Activated CD8-positive, alpha-beta T cell treated with anti-CD3 and anti-CD28 coated beads for 36 hours (primary cell): ENCODE measurements around the gene DNM3. TPM values are rescaled to one million over a fixed set of nuclear protein-coding genes. Genes with fewer than 3 reads are reported as not detected.

ENCODE experiments used
- ATAC-seq: fragments of 200-7000 bp; cut with Tn5 transposase; one replicate; pipeline ENCODE4 v1.10.0; 2021; ENCODE audit warnings: mild to moderate bottlenecking, moderate library complexity
- CTCF ChIA-PET: fragments of 350-600 bp; sonication (Branson Sonifier 250); formaldehyde crosslinking; loops from one replicate; lab custom pipeline; 2021; ENCODE audit warnings: antibody characterized with exemption; lab: Charles Lee
- POLR2A ChIA-PET: fragments of 350-600 bp; sonication (Branson Sonifier 250); formaldehyde crosslinking; loops from one replicate; lab custom pipeline; 2021; ENCODE audit warnings: antibody characterized with exemption; lab: Charles Lee
- DNase-seq: peaks from one replicate; pipeline ENCODE4 v3.0.0-alpha.2; 2020
- H3K27ac Mint-ChIP-seq: one replicate; pipeline ENCODE4 v1.8.0; 2021; ENCODE audit warnings: mild to moderate bottlenecking, mixed read lengths
- H3K27me3 Mint-ChIP-seq: one replicate; pipeline ENCODE4 v1.8.0; 2021; ENCODE audit warnings: mixed read lengths
- H3K36me3 Mint-ChIP-seq: one replicate; pipeline ENCODE4 v1.8.0; 2021; ENCODE audit warnings: low read depth, mixed read lengths
- H3K4me1 Mint-ChIP-seq: one replicate; pipeline ENCODE4 v1.8.0; 2021; ENCODE audit warnings: low read depth, mixed read lengths
- H3K4me3 Mint-ChIP-seq: one replicate; pipeline ENCODE4 v1.8.0; 2021; ENCODE audit warnings: mild to moderate bottlenecking, moderate library complexity, mixed read lengths
- H3K9me3 Mint-ChIP-seq: one replicate; pipeline ENCODE4 v1.8.0; 2021; ENCODE audit warnings: mixed read lengths
- CTCF ChIP-seq: fragments of 200-600 bp; IDR thresholded peaks from one replicate; pipeline ENCODE4 v1.8.0; 2022; ENCODE audit warnings: antibody characterized with exemption, mild to moderate bottlenecking
- intact Hi-C: fragments of 100-400 bp; cut with micrococcal nuclease; formaldehyde crosslinking; loops from one replicate; pipeline ENCODE4 v1.10.0; 2022
- total RNA-seq, 2 experiments: library from RNA; stranded (reverse); gene quantifications; one replicate each; pipeline ENCODE4 v1.2.3, GENCODE V29; 2021

The DNM3 gene
- total RNA-seq, 2 experiments from 2014 or later = 0.58 to 1.1 TPM

- Mint-ChIP-seq H3K4me1 (peaks cover 2% of the 10 kb centered on the region), H3K36me3 (no peaks in the 10 kb centered on the region), H3K27me3 (no peaks in the 10 kb centered on the region), H3K27ac (no peak overlapping the region), H3K4me3 (no peak overlapping the region), H3K9me3 (no peaks in the 10 kb centered on the region)
- ChIA-PET CTCF (no interaction called here), POLR2A (no interaction called here)
- intact Hi-C loops = no loop called here
- DNase-seq (no peak), ATAC-seq (no peak)
- TF ChIP-seq CTCF = no peak
These were observed 398.6 kb downstream of the DNM3 start for GRCh38 chr1:172239901-172240300.

- no peaks in the 10 kb centered on the region for H3K27me3 Mint-ChIP-seq
- ChIA-PET CTCF (no interaction called here), POLR2A (interaction anchor here (0.5 kb wide), 1 partner anchor 101 kb away, joined by 3 read pairs; no protein-coding TSS in a partner anchor)
- no peak overlapping the region for H3K4me3 Mint-ChIP-seq
- no peaks in the 10 kb centered on the region for H3K36me3 Mint-ChIP-seq
- intact Hi-C loops = no loop called here
- DNase-seq (no peak), ATAC-seq (no peak)
- H3K4me1 Mint-ChIP-seq = peaks cover 2% of the 10 kb centered on the region
- no peak for TF ChIP-seq CTCF
- H3K9me3 Mint-ChIP-seq = no peaks in the 10 kb centered on the region
- H3K27ac Mint-ChIP-seq = no peak overlapping the region
These were observed 400.2 kb downstream of the DNM3 start for GRCh38 chr1:172241540-172241939.

GRCh38 chr1:172244865-172245264 is 403.6 kb downstream of the DNM3 start:
- intact Hi-C loops = no loop called here
- TF ChIP-seq CTCF = no peak
- Mint-ChIP-seq H3K27ac (no peak overlapping the region), H3K4me1 (peaks cover 2% of the 10 kb centered on the region), H3K4me3 (no peak overlapping the region), H3K27me3 (no peaks in the 10 kb centered on the region), H3K36me3 (no peaks in the 10 kb centered on the region), H3K9me3 (no peaks in the 10 kb centered on the region)
- ChIA-PET POLR2A (no interaction called here), CTCF (no interaction called here)
- ATAC-seq (no peak), DNase-seq (no peak)

- Mint-ChIP-seq H3K36me3 (no peaks in the 10 kb centered on the region), H3K27ac (no peak overlapping the region), H3K4me3 (no peak overlapping the region), H3K27me3 (no peaks in the 10 kb centered on the region), H3K9me3 (no peaks in the 10 kb centered on the region), H3K4me1 (peaks cover 2% of the 10 kb centered on the region)
- ChIA-PET CTCF (no interaction called here), POLR2A (interaction anchor here (0.6 kb wide), 1 partner anchor 21 kb away, joined by 4 read pairs; no protein-coding TSS in a partner anchor)
- TF ChIP-seq CTCF = no peak
- intact Hi-C loops = no loop called here
- DNase-seq (no peak), ATAC-seq (no peak)
These were observed 404.5 kb downstream of the DNM3 start for GRCh38 chr1:172245788-172246187.

GRCh38 chr1:172246521-172247390 is 405.5 kb downstream of the DNM3 start:
- CTCF ChIA-PET = no interaction called here
- no peak for ATAC-seq
- no peaks in the 10 kb centered on the region for H3K27me3 Mint-ChIP-seq

More at GRCh38 chr1:172246521-172247390, 405.5 kb downstream of the DNM3 start:
- H3K4me3 Mint-ChIP-seq = no peak overlapping the region
- intact Hi-C loops = no loop called here
- no peak overlapping the region for H3K27ac Mint-ChIP-seq
- POLR2A ChIA-PET = interaction anchor here (0.6 kb wide), 1 partner anchor 22 kb away, joined by 4 read pairs; no protein-coding TSS in a partner anchor
- TF ChIP-seq CTCF = no peak
- DNase-seq = no peak
- no peaks in the 10 kb centered on the region for H3K9me3 Mint-ChIP-seq
- no peaks in the 10 kb centered on the region for H3K36me3 Mint-ChIP-seq
- H3K4me1 Mint-ChIP-seq = peaks cover under 1% of the 10 kb centered on the region
